ENCODE measurements around the gene PRKCZ. TPM values are rescaled to one million over a fixed set of nuclear protein-coding genes. Genes with fewer than 3 reads are reported as not detected.
A peak's percentile ranks its signal among the peaks of the same experiment; 100 is the strongest.

PRKCZ gene
- total RNA-seq, 1 experiment from 2014 or later: 45.9 TPM

DNA sequence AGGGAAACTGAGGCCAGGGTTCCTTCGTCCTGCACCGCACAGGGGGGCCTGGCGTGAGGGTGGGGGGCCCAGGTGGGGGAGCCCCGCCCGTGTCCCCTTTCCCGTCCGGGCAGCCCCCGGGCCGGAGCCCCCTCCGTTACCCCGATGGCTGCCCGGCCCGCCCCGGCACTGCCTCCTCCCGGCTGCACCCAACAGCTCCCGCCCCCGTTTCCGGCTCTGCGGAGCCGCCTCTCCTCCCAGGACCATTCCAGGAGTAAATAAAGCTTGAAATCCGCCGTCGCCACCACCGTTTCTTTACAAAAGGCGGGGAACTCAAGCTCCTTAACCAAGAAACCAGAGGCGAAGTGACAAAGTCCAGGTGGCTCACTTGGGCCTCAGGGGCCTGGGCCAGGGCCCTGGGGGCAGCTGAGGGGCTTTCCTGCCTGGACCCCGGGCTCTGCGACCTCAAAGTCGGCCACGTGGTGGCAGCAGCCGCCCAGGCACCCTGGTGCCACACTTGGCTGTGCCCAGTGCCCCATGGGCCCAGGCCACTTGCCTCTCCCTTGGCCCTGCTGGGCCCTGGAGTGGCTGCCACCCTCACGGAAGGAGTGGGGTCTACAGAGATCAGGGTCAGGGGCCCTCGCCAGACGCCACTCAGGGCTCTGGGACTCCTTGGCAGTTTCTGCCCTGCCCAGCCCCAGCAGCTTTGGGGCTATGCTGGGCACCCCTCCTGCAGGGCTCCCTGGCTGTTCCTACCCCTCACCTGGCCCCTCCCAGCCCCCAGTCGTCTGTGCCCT lies 144.9 kb downstream of the PRKCZ start:
- TF ChIP-seq, protein P1, sequence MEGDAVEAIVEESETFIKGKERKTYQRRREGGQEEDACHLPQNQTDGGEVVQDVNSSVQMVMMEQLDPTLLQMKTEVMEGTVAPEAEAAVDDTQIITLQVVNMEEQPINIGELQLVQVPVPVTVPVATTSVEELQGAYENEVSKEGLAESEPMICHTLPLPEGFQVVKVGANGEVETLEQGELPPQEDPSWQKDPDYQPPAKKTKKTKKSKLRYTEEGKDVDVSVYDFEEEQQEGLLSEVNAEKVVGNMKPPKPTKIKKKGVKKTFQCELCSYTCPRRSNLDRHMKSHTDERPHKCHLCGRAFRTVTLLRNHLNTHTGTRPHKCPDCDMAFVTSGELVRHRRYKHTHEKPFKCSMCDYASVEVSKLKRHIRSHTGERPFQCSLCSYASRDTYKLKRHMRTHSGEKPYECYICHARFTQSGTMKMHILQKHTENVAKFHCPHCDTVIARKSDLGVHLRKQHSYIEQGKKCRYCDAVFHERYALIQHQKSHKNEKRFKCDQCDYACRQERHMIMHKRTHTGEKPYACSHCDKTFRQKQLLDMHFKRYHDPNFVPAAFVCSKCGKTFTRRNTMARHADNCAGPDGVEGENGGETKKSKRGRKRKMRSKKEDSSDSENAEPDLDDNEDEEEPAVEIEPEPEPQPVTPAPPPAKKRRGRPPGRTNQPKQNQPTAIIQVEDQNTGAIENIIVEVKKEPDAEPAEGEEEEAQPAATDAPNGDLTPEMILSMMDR (IDR thresholded peaks at IDR 0.05; ENCODE audit: insufficient read depth in 1 of 2, low read depth in 1 of 2, low read length in 1 of 2, severe bottlenecking in 1 of 2, unreplicated experiment in 1 of 2): peak; percentile 70 to 83
- peak; percentile 87 to 91 for DNase-seq
- H3K36me3 ChIP-seq (ENCODE audit: control insufficient read depth, insufficient read depth, low read length): no peaks in the 10 kb centered on the region; the same call in 1 of the 2 replicates
- Mint-ChIP-seq H3K27me3 (ENCODE audit: insufficient read depth, unreplicated experiment) (no peaks in the 10 kb centered on the region), H3K27ac (ENCODE audit: unreplicated experiment) (no peak overlapping the region), H3K9me3 (ENCODE audit: unreplicated experiment) (no peaks in the 10 kb centered on the region), H3K4me1 (ENCODE audit: low read depth, unreplicated experiment) (no peaks in the 10 kb centered on the region), H3K36me3 (ENCODE audit: insufficient read depth, unreplicated experiment) (no peaks in the 10 kb centered on the region), H3K4me3 (ENCODE audit: unreplicated experiment) (peak overlapping the region; percentile 73)
- H3K4me1 ChIP-seq: peaks cover 15% of the 10 kb centered on the region
- H3K4me3 ChIP-seq (ENCODE audit: low read depth, low read length): peak overlapping the region; percentile 54
- intact Hi-C loops (cut with micrococcal nuclease; ENCODE audit: unreplicated experiment): loop anchor here (1.0 kb wide), 1 partner anchor 187 kb away; no protein-coding TSS in a partner anchor
- BruUV-seq (replicated peaks): no TSS peak
- POLR2A ChIA-PET: interaction anchor here (0.7 to 1.2 kb wide), 6 partner anchors 10 to 196 kb away, joined by 3 to 12 read pairs (median 4); partner anchors contain the start of genes MORN1, RER1 and SKI
- H3K9me3 ChIP-seq: no peaks in the 10 kb centered on the region
- CTCF ChIA-PET: interaction anchor here (0.5 to 2.0 kb wide), 18 partner anchors 9 to 1276 kb away, joined by 3 to 29 read pairs (median 4); partner anchors contain the start of genes MORN1 and RER1
- H3K27me3 ChIP-seq (replicated peaks; ENCODE audit: control insufficient read depth, insufficient read depth, low read length): no peaks in the 10 kb centered on the region

GRCh38 chr1:2195785-2196184 lies 145.6 kb downstream of the PRKCZ start:
- TF ChIP-seq, protein P1 (IDR thresholded peaks at IDR 0.05; ENCODE audit: insufficient read depth in 1 of 2, low read depth in 1 of 2, low read length in 1 of 2, severe bottlenecking in 1 of 2, unreplicated experiment in 1 of 2): no peak
- intact Hi-C loops (cut with micrococcal nuclease; ENCODE audit: unreplicated experiment): loop anchor here (1.0 kb wide), 1 partner anchor 187 kb away; no protein-coding TSS in a partner anchor
- H3K4me3 Mint-ChIP-seq (ENCODE audit: unreplicated experiment): peak overlapping the region; percentile 73

DNA sequence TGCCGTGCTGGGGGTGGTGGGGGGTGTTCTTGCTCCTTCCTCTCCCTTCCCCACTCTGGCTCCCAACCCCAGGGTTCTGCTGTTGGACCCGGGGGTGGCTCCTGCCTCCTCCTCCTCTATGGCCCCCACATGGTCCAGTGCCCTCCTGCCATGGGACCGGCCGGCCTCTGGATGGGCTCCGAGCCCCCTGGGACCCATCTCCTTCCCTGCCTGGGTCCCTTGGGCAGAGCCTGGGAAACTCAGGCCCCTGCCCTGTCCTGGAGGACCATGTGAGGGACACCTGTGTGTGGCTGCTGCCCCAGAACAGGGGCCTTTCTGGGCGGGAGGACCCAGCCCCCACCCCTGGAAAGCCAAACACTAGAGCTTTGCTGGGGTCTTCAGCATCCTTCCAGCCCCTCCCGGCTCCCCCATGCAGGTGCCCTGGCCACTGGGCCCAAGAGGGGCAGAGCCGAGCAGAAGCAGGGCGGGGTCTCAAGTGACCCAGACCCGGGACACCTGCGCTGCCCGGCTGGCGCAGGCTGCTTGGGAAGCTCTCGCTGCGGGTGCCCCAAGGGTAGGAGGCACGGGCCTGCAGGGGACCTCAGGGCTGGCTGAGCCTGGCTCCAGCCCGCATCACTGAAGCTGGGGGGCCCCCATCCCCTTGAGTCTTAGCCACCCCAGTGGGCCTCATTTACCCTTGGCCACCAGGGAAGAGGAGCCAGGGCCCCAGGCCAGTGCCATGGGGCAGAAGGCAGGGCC lies 146.9 kb downstream of the PRKCZ start:
- Histone ChIP-seq H3K36me3 (ENCODE audit: control insufficient read depth, insufficient read depth, low read length) (no peaks in the 10 kb centered on the region), H3K4me1 (peaks cover 15% of the 10 kb centered on the region), H3K9me3 (no peaks in the 10 kb centered on the region), H3K27me3 (replicated peaks; ENCODE audit: control insufficient read depth, insufficient read depth, low read length) (no peaks in the 10 kb centered on the region), H3K4me3 (ENCODE audit: low read depth, low read length) (no peak overlapping the region)
- TF ChIP-seq, protein P1 (IDR thresholded peaks at IDR 0.05; ENCODE audit: insufficient read depth in 1 of 2, low read depth in 1 of 2, low read length in 1 of 2, severe bottlenecking in 1 of 2, unreplicated experiment in 1 of 2): no peak
- Mint-ChIP-seq H3K27me3 (ENCODE audit: insufficient read depth, unreplicated experiment) (no peaks in the 10 kb centered on the region), H3K9me3 (ENCODE audit: unreplicated experiment) (no peaks in the 10 kb centered on the region), H3K27ac (ENCODE audit: unreplicated experiment) (no peak overlapping the region), H3K4me3 (ENCODE audit: unreplicated experiment) (no peak overlapping the region), H3K4me1 (ENCODE audit: low read depth, unreplicated experiment) (no peaks in the 10 kb centered on the region), H3K36me3 (ENCODE audit: insufficient read depth, unreplicated experiment) (no peaks in the 10 kb centered on the region)
- no peak for DNase-seq
- intact Hi-C loops (cut with micrococcal nuclease; ENCODE audit: unreplicated experiment): no loop called here
- POLR2A ChIA-PET: interaction anchor here (0.6 kb wide), 1 partner anchor 931 kb away, joined by 5 read pairs; no protein-coding TSS in a partner anchor
- CTCF ChIA-PET: interaction anchor here (0.7 kb wide), 1 partner anchor 242 kb away, joined by 4 read pairs; no protein-coding TSS in a partner anchor
- BruUV-seq (replicated peaks): no TSS peak

More at GRCh38 chr1:2195785-2196184, 145.6 kb downstream of the PRKCZ start:
- H3K4me3 ChIP-seq (ENCODE audit: low read depth, low read length): no peak overlapping the region
- Mint-ChIP-seq H3K27ac (ENCODE audit: unreplicated experiment) (no peak overlapping the region), H3K9me3 (ENCODE audit: unreplicated experiment) (no peaks in the 10 kb centered on the region), H3K36me3 (ENCODE audit: insufficient read depth, unreplicated experiment) (no peaks in the 10 kb centered on the region), H3K4me1 (ENCODE audit: low read depth, unreplicated experiment) (no peaks in the 10 kb centered on the region), H3K27me3 (ENCODE audit: insufficient read depth, unreplicated experiment) (no peaks in the 10 kb centered on the region)
- DNase-seq: no peak
- no TSS peak for BruUV-seq (replicated peaks)
- no peaks in the 10 kb centered on the region for H3K27me3 ChIP-seq (replicated peaks; ENCODE audit: control insufficient read depth, insufficient read depth, low read length)
- no peaks in the 10 kb centered on the region for H3K9me3 ChIP-seq
- ChIA-PET CTCF (interaction anchor here (0.5 to 2.0 kb wide), 4 partner anchors 13 to 1159 kb away, joined by 3 to 29 read pairs (median 6); no protein-coding TSS in a partner anchor), POLR2A (no interaction called here)
- H3K36me3 ChIP-seq (ENCODE audit: control insufficient read depth, insufficient read depth, low read length): no peaks in the 10 kb centered on the region
- H3K4me1 ChIP-seq: peaks cover 15% of the 10 kb centered on the region
